NCI-H1694 (cell line): ENCODE results near the gene RAB10.
"Not testable (repeated sequence)": the region's sequence is repeated elsewhere in the genome, so short reads cannot be mapped to it uniquely, and the experiment has no call there.

Source experiments
- DNase-seq: peaks from one replicate; lab custom pipeline; 2025; lab: John Stamatoyannopoulos, UW

Gene RAB10

GRCh38 chr2:26033818-26034636, at the start of gene RAB10:
RAB10 (plus strand) TSS chr2:26034084; CDS start chr2:26034609, 525 bp downstream.
- DNase-seq, result peak; percentile 98

GRCh38 chr2:25988134-25988533, 45.8 kb upstream of the RAB10 start:
- DNase-seq, result no peak

GRCh38 chr2:25989154-25989553, 44.7 kb upstream of the RAB10 start:
- no peak for DNase-seq

- DNase-seq, result no peak
Observed at GRCh38 chr2:25991965-25992364, 41.9 kb upstream of the RAB10 start.

- no peak for DNase-seq
Observed at GRCh38 chr2:25992556-25992955, 41.3 kb upstream of the RAB10 start.

GRCh38 chr2:25993049-25993448, 40.8 kb upstream of the RAB10 start:
- DNase-seq, result no peak

GRCh38 chr2:25994509-25994908, 39.4 kb upstream of the RAB10 start:
- no peak for DNase-seq

GRCh38 chr2:25996844-25997243, 37.0 kb upstream of the RAB10 start:
- no peak for DNase-seq

GRCh38 chr2:25998816-25999383, 35.0 kb upstream of the RAB10 start:
- not testable (repeated sequence) for DNase-seq

GRCh38 chr2:25999406-25999805, 34.5 kb upstream of the RAB10 start:
- not testable (repeated sequence) for DNase-seq

- DNase-seq, result no peak
Observed at GRCh38 chr2:26000561-26001082, 33.3 kb upstream of the RAB10 start.

GRCh38 chr2:26001743-26002351, 32.0 kb upstream of the RAB10 start:
- DNase-seq, result no peak

GRCh38 chr2:26002632-26003310, 31.1 kb upstream of the RAB10 start:
- no peak for DNase-seq

GRCh38 chr2:26008095-26008494, 25.8 kb upstream of the RAB10 start:
- no peak for DNase-seq

GRCh38 chr2:26008851-26009566, 24.9 kb upstream of the RAB10 start:
- DNase-seq, result no peak

GRCh38 chr2:26009567-26009963, 24.3 kb upstream of the RAB10 start:
- DNase-seq, result no peak

GRCh38 chr2:26010943-26011342, 22.9 kb upstream of the RAB10 start:
- DNase-seq, result no peak

GRCh38 chr2:26011609-26011989, 22.3 kb upstream of the RAB10 start:
- no peak for DNase-seq

- DNase-seq, result no peak
Observed at GRCh38 chr2:26011990-26012856, 21.7 kb upstream of the RAB10 start.

GRCh38 chr2:26013668-26014067, 20.2 kb upstream of the RAB10 start:
- no peak for DNase-seq
